Prostate gland (tissue), 2 donors: ENCODE measurements around the gene CD207. TPM values are rescaled to one million over a fixed set of nuclear protein-coding genes. Genes with fewer than 3 reads are reported as not detected.
A peak's percentile ranks its signal among the peaks of the same experiment; 100 is the strongest.

Experiments used
- DNase-seq: peaks from one replicate; pipeline ENCODE4 v3.0.0-alpha.2; 2019; ENCODE audit warnings: low spot score
- H3K27ac ChIP-seq, 2 donors: fragments of 200-600 bp; sonication (generic); 2 replicates each; pipeline ENCODE4 v1.5.1; 2017 to 2019
- H3K27me3 ChIP-seq: fragments of 200-600 bp; sonication (generic); replicated peaks from 2 replicates; pipeline ENCODE4 v1.5.1; 2019; ENCODE audit not compliant: insufficient read depth
- H3K36me3 ChIP-seq, 2 donors: fragments of 200-600 bp; sonication (generic); 1 replicate in 1 of 2; 2 replicates in 1 of 2; pipeline versions ENCODE4 v1.5.1 to v1.8.1; 2017 to 2019
- H3K4me1 ChIP-seq: fragments of 200-600 bp; sonication (generic); replicated peaks from 2 replicates; pipeline ENCODE4 v1.5.1; 2019
- H3K4me3 ChIP-seq, 2 donors: fragments of 200-600 bp; sonication (generic); 2 replicates each; pipeline ENCODE4 v1.5.1; 2017 to 2019
- H3K9me3 ChIP-seq: fragments of 200-600 bp; sonication (generic); 2 replicates; pipeline ENCODE4 v1.5.1; 2017
- CTCF ChIP-seq, 4 experiments: fragments of 200-600 bp in 2 of 4; fragments of 450-650 bp in 2 of 4; sonication (generic) in 2 of 4; IDR thresholded peaks; 1 replicate in 3 of 4; 2 replicates in 1 of 4; pipeline ENCODE4 v1.5.1; 2016 to 2019; ENCODE audit warnings: antibody characterized with exemption in 4 of 4, mild to moderate bottlenecking in 2 of 4, moderate library complexity in 2 of 4
- POLR2A ChIP-seq: fragments of 450-650 bp; IDR thresholded peaks from one replicate; pipeline ENCODE4 v1.6.1; 2016; ENCODE audit warnings: antibody characterized with exemption, mild to moderate bottlenecking
- POLR2AphosphoS5 ChIP-seq: sonication (generic); formaldehyde crosslinking; IDR thresholded peaks from one replicate; pipeline ENCODE4 v1.6.1; 2017; ENCODE audit warnings: antibody characterized with exemption
- WGBS: methylation state at CpG from one replicate; pipeline ENCODE4 v1.1.5; 2018; 5-methylcytosine and 5-hydroxymethylcytosine counted together
- intact Hi-C: fragments of 100-400 bp; cut with DNase I; formaldehyde crosslinking; loops from one replicate; pipeline ENCODE4 v1.14.2; 2022
- total RNA-seq, 2 donors: library from RNA; depleted of rRNA; stranded (reverse); fragments of >200 nt; gene quantifications; one replicate each; pipeline ENCODE4 v1.1.0, GENCODE V29; 2016

Gene CD207
- total RNA-seq, 2 donors from 2014 or later: 0.23 to 0.28 TPM

GRCh38 chr2:70870790-70871189, 35.2 kb upstream of the CD207 start:
- H3K9me3 ChIP-seq: no peaks in the 10 kb centered on the region
- H3K27me3 ChIP-seq: no peaks in the 10 kb centered on the region
- no peaks in the 10 kb centered on the region for H3K36me3 ChIP-seq
- no peak for TF ChIP-seq POLR2A
- TF ChIP-seq CTCF (IDR thresholded peaks at IDR 0.05): no peak
- TF ChIP-seq POLR2AphosphoS5: no peak
- no peak overlapping the region for H3K4me3 ChIP-seq
- H3K27ac ChIP-seq: no peak overlapping the region
- peaks cover 2% of the 10 kb centered on the region for H3K4me1 ChIP-seq
- intact Hi-C loops: loop anchor here (5.0 kb wide), 1 partner anchor 77 kb away; no protein-coding TSS in a partner anchor
- no peak for DNase-seq
- 61% methylated on average over 5 of the region's 5 CpGs for WGBS

- Histone ChIP-seq H3K4me1 (peaks cover 2% of the 10 kb centered on the region), H3K36me3 (no peaks in the 10 kb centered on the region), H3K27ac (no peak overlapping the region), H3K27me3 (no peaks in the 10 kb centered on the region), H3K9me3 (no peaks in the 10 kb centered on the region), H3K4me3 (no peak overlapping the region)
- intact Hi-C loops: no loop called here
- TF ChIP-seq CTCF (IDR thresholded peaks at IDR 0.05) (no peak), POLR2AphosphoS5 (no peak), POLR2A (no peak)
- no peak for DNase-seq
- 92% methylated on average over 1 of the region's 1 CpG for WGBS
These were observed 33.4 kb upstream of the CD207 start for GRCh38 chr2:70868970-70869369.

- intact Hi-C loops: no loop called here
- no peak overlapping the region for H3K27ac ChIP-seq
- H3K9me3 ChIP-seq: no peaks in the 10 kb centered on the region
- no peaks in the 10 kb centered on the region for H3K4me1 ChIP-seq
- peaks cover 3% of the 10 kb centered on the region for H3K27me3 ChIP-seq
- peak; percentile 69 for DNase-seq
- 9% methylated on average over 21 of the region's 21 CpGs for WGBS
- no peak overlapping the region for H3K4me3 ChIP-seq
- TF ChIP-seq POLR2AphosphoS5 (no peak), CTCF (IDR thresholded peaks at IDR 0.05) (peak; percentile 73 to 81 (median 76))
- no peaks in the 10 kb centered on the region for H3K36me3 ChIP-seq
These were observed 26.4 kb upstream of the CD207 start for GRCh38 chr2:70861777-70862625.

- Histone ChIP-seq H3K27me3 (no peaks in the 10 kb centered on the region), H3K4me3 (no peak overlapping the region), H3K9me3 (no peaks in the 10 kb centered on the region), H3K36me3 (no peaks in the 10 kb centered on the region), H3K4me1 (no peaks in the 10 kb centered on the region), H3K27ac (no peak overlapping the region)
- 69% methylated on average over 1 of the region's 1 CpG for WGBS
- DNase-seq: no peak
- no peak for TF ChIP-seq POLR2AphosphoS5
- TF ChIP-seq POLR2A: no peak
- no peak for TF ChIP-seq CTCF (IDR thresholded peaks at IDR 0.05)
- intact Hi-C loops: no loop called here
These were observed 20.1 kb upstream of the CD207 start for GRCh38 chr2:70855667-70856066.

GRCh38 chr2:70854411-70854810, 18.8 kb upstream of the CD207 start:
- no peak for DNase-seq
- 82% methylated on average over 4 of the region's 4 CpGs for WGBS

More at GRCh38 chr2:70854411-70854810, 18.8 kb upstream of the CD207 start:
- TF ChIP-seq CTCF (IDR thresholded peaks at IDR 0.05) (no peak), POLR2A (no peak), POLR2AphosphoS5 (no peak)
- intact Hi-C loops: no loop called here
- Histone ChIP-seq H3K4me3 (no peak overlapping the region), H3K27me3 (no peaks in the 10 kb centered on the region), H3K4me1 (no peaks in the 10 kb centered on the region), H3K36me3 (no peaks in the 10 kb centered on the region), H3K27ac (no peak overlapping the region), H3K9me3 (no peaks in the 10 kb centered on the region)
